Superior temporal gyrus (tissue), 1 donor: ENCODE results near the gene KRT17.
"Not testable (repeated sequence)": the region's sequence is repeated elsewhere in the genome, so short reads cannot be mapped to it uniquely, and the experiment has no call there.

Experiments
- DNase-seq: peaks from one replicate; pipeline ENCODE4 v3.0.0-alpha.2; 2016; ENCODE audit errors: extremely low spot score

Gene KRT17

GRCh38 chr17:41634639-41635038, 10.3 kb upstream of the KRT17 start:
- no peak for DNase-seq

GRCh38 chr17:41633556-41634199, 9.3 kb upstream of the KRT17 start:
- no peak for DNase-seq

GRCh38 chr17:41632482-41633105, 8.2 kb upstream of the KRT17 start:
- no peak for DNase-seq

GRCh38 chr17:41631898-41632285, 7.5 kb upstream of the KRT17 start:
- no peak for DNase-seq

GRCh38 chr17:41631025-41631897, 6.9 kb upstream of the KRT17 start:
- no peak for DNase-seq

GRCh38 chr17:41629826-41630670, 5.7 kb upstream of the KRT17 start:
- no peak for DNase-seq

GRCh38 chr17:41629316-41629715, 4.9 kb upstream of the KRT17 start:
- DNase-seq, result no peak

- DNase-seq, result not testable (repeated sequence)
Measured at GRCh38 chr17:41628621-41629255, 4.4 kb upstream of the KRT17 start.

GRCh38 chr17:41628073-41628370, 3.6 kb upstream of the KRT17 start:
- not testable (repeated sequence) for DNase-seq

GRCh38 chr17:41627316-41628072, 3.1 kb upstream of the KRT17 start:
- DNase-seq, result no peak

GRCh38 chr17:41626914-41627295, 2.5 kb upstream of the KRT17 start:
- not testable (repeated sequence) for DNase-seq

GRCh38 chr17:41626028-41626913, 1.9 kb upstream of the KRT17 start:
- not testable (repeated sequence) for DNase-seq

GRCh38 chr17:41625602-41626001, 1.2 kb upstream of the KRT17 start:
- DNase-seq, result no peak

- not testable (repeated sequence) for DNase-seq
Measured at GRCh38 chr17:41623184-41623861, 1.1 kb downstream of the KRT17 start.

GRCh38 chr17:41622340-41623183, 1.8 kb downstream of the KRT17 start:
- DNase-seq, result not testable (repeated sequence)

- DNase-seq, result no peak
Measured at GRCh38 chr17:41621916-41622315, 2.5 kb downstream of the KRT17 start.

- DNase-seq, result not testable (repeated sequence)
Measured at GRCh38 chr17:41621435-41621817, 2.9 kb downstream of the KRT17 start.
